CD4-positive, alpha-beta T cell treated with Interleukin-15 for 4 hours (primary cell): ENCODE data around the gene CST5.
"Not testable (repeated sequence)": the region's sequence is repeated elsewhere in the genome, so short reads cannot be mapped to it uniquely, and the experiment has no call there.

Experiments
- DNase-seq: peaks from one replicate; pipeline ENCODE4 v3.0.0-alpha.2; 2020; ENCODE audit warnings: low spot score

CST5 gene, protein sequence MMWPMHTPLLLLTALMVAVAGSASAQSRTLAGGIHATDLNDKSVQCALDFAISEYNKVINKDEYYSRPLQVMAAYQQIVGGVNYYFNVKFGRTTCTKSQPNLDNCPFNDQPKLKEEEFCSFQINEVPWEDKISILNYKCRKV

GRCh38 chr20:23879328-23879798 lies at the start of gene CST5:
CST5 (minus strand) TSS chr20:23879748; CDS start chr20:23879676, 72 bp downstream.
- no peak for DNase-seq

GRCh38 chr20:23928788-23929187 lies 49.2 kb upstream of the CST5 start:
- DNase-seq = peak; percentile 25

DNA sequence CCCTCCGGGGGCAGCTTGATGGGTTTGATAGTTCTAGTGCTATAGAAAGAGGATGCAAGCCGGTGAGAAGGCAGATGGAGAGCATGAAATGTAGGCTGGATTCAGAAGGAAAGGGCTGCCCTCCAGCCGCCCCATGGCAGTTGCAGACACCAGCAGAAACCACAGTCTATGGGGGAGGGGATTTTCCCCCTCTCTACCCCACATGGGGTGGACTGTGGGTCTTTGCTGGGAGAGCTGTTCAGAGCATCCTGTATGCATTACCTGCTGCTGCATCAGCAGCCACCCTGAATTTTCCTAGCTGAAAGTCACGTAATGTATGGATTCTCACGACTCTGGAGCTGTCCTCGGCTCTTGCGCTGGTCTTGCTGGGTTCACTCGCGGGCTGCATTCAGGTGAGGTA lies 48.8 kb upstream of the CST5 start:
- no peak for DNase-seq

- DNase-seq = no peak
Observed at GRCh38 chr20:23926944-23927872, 47.7 kb upstream of the CST5 start.

DNA sequence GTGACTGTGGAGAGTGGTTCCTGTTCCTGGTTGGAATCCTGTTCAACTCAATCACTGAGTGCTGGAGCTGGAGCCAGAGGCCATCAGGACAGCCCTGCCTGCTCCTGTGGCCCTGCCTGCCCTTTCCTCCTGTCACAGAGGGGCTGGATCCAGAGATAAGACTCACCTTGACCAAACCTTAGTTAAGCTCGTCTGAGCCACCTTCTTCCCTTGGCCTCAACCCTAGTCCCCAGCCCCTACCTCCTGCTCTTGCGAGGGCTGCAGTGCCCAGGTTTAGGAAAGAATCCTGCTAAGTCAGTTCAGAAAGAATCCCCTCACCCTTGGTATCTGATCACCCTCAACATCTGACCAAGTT lies 47.0 kb upstream of the CST5 start:
- no peak for DNase-seq

DNA sequence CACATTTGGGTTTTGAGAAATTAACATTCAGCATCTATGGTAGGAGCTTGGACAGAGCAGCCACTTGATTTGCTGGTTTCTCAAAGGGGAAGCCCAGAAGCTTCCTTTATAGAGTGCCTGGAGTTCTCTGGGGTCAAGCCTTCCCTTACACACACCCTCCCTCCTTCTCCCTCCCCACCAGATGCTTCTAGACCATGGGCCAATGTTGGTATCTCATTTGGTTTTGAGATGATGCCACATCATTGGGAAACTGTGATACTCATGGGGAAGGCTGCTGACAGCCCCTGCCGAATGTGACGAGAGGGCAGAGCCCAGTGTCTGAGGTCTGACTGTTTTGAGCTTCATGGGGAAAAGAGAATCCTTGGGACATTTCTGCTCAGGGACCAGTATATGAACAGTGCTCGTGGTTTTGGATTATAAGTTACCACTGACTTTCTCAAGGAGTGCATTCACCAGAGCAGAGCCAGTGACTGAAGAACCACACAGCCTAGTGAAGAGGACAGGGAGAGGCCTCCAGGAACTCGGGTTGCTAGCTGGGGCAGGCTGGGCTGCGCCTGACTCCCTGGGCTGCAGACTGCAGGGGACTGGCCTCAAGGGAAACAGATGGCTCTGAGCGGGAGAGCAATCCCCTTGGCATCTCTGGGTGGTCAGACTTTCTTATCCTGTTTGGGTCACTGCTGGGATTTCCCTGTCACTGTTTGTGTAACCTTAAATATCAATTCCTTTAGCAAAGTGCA lies 46.4 kb upstream of the CST5 start:
- DNase-seq = no peak

GRCh38 chr20:23924751-23925150 lies 45.2 kb upstream of the CST5 start:
- no peak for DNase-seq

DNA sequence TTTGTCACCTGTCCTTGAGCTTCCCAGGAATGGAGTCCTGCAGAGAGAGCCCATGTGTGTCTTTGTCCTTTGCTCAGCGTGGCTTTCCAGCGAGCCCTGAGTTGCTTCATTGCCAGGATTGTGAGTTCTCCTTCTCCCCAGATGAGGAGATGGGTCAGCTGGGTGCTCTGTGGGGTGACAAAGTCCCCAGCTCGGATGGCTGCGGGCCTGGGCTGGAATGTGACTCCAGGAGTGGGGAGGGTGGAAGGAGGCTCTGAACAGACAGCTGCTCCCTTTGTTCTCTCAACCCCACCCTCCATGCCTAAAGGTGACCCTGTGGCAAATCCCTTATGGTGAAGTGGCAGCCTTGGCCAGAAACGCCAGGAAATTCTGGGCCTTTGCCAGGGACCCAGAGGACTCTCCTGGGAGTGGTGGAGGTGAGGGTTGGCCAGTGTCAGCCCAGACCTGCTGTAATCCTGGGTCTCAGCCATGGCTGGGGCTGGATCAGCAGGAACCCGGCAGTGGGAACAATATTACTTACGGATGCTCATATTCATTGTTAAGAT lies 44.4 kb upstream of the CST5 start:
- no peak for DNase-seq

DNA sequence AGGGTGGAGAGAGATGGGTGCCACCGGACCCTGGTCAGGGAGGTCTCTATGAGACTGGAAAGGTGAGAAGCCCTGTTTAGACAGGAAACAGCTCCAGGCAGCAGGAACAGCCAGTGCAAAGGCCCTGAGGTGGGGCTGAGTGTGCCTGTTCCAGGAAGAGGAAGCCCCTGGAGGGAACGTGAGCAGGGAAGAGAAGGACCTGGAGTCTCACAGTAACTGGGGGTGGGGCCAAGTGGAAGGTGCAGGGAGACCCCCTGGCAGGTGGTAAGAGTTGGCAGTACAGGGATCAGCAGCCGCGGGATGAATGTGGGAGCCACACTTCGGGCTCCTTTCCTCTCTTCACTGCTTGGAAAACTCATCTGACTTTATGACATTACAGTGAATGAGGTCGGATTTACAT lies 43.8 kb upstream of the CST5 start:
- no peak for DNase-seq

DNA sequence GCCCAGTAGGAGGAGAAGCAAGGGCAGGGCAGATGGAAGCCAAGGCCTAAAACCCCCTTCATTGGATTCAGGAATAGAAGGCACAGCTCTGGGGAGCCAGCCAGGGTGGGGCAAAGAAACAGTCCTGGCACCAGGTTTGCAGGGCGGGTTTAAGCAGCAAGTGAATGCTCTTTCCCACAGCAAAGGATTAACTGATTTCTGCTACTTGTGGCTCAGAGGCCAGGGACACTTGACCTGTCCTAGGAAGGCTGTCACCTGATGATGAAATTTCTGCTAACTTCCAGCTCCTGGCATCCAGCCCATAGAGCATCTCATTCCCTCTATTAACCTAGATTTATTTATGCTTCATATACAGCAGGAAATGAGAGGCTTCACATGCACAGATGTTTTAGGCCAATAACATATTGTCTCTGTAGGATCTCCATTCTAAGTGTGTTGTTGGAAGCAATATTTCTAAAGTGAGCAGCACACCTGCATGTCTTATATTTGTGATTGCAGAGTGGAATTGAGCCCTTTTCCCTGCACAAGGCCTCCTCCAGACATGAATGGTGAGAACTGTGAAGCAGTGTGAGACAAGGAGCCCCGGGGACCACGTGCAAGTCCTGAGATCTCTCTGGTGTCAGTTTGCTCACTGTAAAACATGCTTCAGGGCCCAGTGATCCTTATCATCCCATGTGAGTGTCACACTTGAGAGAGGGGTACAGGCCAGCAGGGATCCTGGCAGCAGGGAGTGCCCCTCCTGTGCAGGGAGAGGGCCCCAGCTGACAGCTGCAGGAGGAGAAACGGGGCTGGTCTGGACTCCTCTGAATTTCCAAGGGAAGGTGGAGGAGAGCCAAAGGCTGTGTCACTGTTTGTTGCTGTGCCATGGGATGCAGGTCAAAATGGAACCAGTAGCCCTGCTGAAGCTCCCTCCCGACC lies 41.1 kb upstream of the CST5 start:
- no peak for DNase-seq

- DNase-seq = no peak
Observed at GRCh38 chr20:23918896-23919295, 39.3 kb upstream of the CST5 start.

GRCh38 chr20:23918101-23918862 lies 38.7 kb upstream of the CST5 start:
- no peak for DNase-seq

DNA sequence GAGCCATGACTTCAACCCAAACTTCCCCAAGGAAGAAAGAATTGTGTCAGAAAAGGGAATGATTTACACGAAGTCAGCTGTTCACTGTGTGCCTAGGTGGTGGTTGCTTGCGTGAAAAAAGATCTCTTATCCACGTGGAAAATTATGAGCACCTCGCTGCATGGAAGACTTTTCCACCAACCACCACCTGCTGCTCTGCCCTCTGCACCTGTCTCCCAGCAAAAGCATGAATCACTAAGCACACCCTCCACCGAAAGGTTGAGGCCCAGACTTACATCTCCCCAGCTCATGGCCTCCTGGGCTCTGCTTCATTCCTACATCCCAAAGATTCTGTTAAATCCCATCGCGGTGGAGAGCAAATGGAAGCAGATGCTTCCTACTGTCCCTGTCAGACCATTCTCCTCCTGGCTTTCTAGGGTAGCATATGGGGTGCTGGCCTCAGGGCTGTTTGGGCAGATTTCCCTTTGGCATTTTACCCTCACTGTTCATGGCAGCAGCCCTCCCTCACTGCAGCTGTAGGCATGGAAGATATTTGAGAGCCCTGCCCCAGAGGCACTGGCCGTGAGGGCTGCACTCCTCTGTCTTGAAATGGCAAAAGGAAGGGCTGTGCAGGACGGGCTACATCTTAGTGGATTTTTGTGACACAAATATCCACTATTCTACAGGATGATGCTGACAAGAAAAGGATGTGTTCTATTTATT lies 37.6 kb upstream of the CST5 start:
- DNase-seq = no peak

DNA sequence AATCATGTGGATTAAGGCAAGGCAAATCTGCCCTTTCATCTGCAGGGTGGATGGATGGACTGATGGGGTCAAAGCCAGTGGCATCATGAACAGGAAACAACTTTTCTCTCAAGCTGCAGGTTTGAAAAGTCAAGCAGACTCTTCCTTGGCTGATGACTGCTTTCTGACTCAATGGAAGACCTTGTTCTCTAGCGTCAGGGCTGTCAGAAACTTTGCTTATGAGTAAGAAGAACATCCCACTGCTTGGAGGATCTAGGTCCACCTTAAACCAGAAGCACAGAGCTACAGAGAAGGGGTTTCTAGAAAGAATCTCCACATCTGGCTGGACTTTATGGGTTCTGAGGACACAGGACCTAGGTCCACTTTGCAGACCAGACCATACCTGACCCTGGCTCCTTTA lies 36.3 kb upstream of the CST5 start:
- no peak for DNase-seq

GRCh38 chr20:23914469-23914868 lies 34.9 kb upstream of the CST5 start:
- DNase-seq = not testable (repeated sequence)

- no peak for DNase-seq
Observed at GRCh38 chr20:23910210-23910609, 30.7 kb upstream of the CST5 start.

GRCh38 chr20:23909390-23909789 lies 29.8 kb upstream of the CST5 start:
- no peak for DNase-seq

DNA sequence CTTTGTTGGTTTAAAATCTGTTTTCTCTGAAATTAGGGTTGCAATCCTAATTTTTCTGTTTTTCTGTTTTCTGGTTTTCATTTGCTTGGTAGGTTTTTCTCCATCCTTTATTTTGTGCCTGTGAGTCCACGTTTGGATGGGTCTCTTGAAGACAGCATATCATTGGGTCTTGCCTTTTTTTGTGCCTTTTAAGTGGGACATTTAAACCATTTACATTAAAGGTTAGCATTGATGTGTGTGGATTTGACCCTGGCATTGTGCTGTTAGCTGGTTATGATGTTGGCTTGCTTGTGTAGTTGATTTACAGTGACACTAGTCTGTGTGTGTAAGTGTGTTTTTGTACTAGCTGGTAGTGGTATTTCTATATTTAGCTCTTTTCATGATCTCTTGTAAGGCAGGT lies 28.0 kb upstream of the CST5 start:
- DNase-seq = no peak

DNA sequence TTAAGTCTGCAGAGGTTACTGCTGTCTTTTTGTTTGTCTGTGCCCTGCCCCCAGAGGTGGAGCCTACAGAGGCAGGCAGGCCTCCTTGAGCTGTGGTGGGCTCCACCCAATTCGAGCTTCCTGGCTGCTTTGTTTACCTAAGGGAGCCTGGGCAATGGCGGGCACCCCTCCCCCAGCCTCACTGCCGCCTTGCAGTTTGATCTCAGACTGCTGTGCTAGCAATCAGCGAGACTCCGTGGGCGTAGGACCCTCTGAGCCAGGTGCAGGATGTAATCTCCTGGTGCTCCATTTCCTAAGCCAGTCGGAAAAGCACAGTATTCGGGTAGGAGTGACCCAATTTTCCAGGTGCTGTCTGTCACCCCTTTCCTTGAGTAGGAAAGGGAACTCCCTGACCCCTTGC lies 22.8 kb upstream of the CST5 start:
- peak; percentile 20 for DNase-seq

- DNase-seq = not testable (repeated sequence)
Observed at GRCh38 chr20:23890867-23891266, 11.3 kb upstream of the CST5 start.
